Erythroblast (primary cell): ENCODE results near the gene FAM20B.

ENCODE experiments used
- GATA1 ChIP-seq: IDR thresholded peaks from 2 replicates; pipeline ENCODE4 v1.6.1; 2011; ENCODE audit warnings: low read depth, mild to moderate bottlenecking, control low read depth, low read length, moderate library complexity
- POLR2A ChIP-seq: IDR thresholded peaks from 2 replicates; pipeline ENCODE4 v1.6.1; 2011; ENCODE audit warnings: mild to moderate bottlenecking, low read length

GRCh38 chr1:179082999-179083335, 57.3 kb downstream of the FAM20B start:
- TF ChIP-seq POLR2A (no peak), GATA1 (no peak)
